HG03060 (cell line): ENCODE data around the gene MMP17.

Experiments
- ATAC-seq: cut with Tn5 transposase; IDR thresholded peaks from one replicate; pipeline ENCODE4 v1.9.1; 2021; ENCODE audit warnings: low read depth, moderate number of reproducible peaks; ENCODE audit not compliant: unreplicated experiment

The MMP17 gene

GRCh38 chr12:131827961-131828534 lies at the start of gene MMP17:
Gene MMP17, plus strand, starts transcription at chr12:131828393. Its CDS starts 102 bp downstream, at chr12:131828495.
- ATAC-seq = no peak

GRCh38 chr12:131779027-131779426 lies 49.2 kb upstream of the MMP17 start:
- no peak for ATAC-seq

GRCh38 chr12:131782061-131782460 lies 46.1 kb upstream of the MMP17 start:
- ATAC-seq = no peak

DNA sequence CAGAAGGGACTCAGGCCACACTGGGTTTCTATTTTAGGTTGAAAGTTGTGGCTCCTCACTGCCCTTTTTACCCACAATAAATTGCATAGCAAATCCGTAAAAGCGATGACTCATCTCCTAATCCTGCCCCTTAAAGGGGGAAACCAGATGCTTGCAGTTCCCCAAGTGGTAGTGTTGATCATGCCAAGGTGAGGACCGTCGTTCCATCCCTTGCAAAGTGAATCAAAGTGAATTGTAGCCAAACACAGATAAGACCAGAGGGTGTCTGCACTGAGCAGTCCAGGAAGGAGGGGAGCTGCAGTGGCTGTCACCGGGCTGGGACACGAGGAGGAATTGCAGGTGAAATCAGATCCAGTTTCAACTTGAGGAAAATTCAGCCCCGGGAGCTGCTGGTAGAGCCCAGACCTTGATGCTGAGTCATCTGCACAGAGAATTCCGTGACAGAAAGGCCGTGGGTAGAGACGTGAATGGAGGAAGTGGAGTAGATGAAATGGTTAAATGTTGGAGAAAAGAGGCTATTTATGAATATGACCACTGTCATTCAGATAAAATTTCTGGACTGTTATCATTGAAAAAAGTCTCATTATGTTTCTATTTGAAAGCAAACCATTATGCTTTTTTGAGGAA lies 44.2 kb upstream of the MMP17 start:
- no peak for ATAC-seq

DNA sequence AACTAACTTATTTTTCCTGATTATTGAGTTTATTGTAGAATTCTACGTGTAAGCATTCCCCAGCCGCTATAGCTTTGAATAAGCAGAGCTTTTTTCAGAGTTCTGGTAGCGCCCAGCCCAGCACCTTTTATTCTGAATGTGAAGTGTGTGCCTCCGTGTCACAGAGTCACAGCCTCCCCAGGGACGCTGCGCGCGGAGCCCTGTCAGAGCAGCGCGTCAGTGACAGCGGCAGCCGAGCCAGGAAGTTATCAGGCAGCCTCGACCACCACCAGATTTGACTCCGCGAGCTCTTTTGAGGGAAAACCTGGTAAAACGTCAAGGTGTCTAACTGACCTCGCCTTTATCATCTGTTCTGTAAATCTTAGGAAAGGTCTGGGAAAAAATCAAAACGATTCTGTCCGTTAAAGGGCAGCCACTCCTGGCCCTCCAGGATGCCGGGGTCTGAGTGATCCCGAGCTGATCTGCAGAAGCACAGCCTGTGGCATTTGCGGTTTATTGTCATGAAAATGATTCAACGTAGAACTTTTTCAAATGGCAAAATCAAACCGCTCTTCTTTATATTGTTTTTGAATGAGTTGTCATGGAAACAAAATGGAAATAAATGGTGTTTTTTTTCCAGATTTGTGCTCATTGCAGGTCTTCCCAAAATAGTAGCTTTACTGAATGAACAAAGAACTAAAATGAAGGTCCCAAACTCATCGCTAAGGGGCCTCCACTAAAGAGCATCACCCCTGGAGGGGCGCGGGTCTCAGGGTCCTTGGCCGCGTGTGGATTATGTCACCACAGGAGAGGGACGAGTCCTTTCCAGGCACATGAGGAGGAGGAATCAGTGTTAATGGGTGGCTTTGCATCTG lies 43.1 kb upstream of the MMP17 start:
- no peak for ATAC-seq

- no peak for ATAC-seq
These were observed 42.3 kb upstream of the MMP17 start for GRCh38 chr12:131785763-131786330.

DNA sequence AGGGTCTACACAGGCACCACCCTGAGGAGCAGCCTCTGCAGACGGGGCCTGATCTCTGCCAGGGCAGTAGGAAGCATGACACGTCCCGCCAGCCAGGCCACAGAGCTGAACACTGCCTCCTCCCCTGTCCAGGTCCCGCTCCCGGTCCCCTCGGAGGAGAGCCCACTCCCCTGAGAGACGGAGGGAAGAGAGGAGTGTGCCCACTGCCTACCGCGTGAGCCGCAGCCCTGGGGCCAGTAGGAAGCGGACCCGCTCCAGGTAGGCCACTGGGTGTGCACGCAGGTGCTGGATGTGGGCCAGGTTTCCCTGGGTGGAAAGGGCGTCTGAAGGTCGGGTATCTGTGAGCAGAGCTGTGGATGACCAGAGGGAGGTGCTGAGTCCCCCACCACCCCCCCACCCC lies 41.9 kb upstream of the MMP17 start:
- no peak for ATAC-seq

DNA sequence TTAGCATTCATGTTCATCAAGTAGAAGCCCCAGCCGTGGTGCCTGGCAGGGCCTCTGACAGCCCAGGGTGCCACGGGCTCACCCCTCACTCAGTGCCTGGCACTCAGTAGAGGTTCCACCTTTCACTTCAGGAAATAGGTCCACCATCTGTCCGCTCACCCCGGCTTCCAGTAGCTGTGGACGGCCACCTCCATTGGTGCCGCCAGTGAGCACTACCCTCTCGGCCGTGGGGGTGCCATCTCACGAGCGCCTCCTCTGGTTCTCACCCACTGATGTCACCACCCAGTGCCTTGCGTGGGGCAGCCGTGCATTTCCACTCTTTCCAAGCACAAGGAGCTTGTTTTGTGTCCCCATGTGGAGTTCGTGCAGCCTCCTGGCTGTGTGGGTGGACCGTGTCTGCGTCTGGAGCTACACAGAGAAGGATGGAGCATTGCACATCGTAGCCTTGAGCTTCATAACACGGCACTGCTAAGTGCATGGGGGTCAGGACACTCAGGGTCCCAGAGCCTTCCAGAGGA lies 41.0 kb upstream of the MMP17 start:
- ATAC-seq = no peak

DNA sequence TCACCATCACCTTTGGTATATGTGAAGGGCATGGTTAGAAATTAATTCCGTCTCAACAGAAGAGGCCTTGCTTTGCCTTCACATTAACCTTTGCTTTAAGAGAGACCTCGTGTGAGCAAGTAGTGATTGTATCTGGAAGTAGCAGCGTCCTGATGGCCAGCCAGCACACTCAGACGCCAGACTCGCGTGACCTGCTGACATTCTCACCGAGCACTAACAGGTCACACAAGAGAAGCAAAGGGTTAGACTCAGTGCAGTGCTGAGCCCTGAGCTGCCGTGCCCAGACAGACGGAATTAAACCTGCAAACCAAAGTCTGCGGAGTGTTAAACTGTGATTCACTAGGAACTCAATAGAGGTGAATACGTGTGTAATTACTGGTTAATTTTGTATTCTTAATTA lies 40.1 kb upstream of the MMP17 start:
- ATAC-seq = no peak

DNA sequence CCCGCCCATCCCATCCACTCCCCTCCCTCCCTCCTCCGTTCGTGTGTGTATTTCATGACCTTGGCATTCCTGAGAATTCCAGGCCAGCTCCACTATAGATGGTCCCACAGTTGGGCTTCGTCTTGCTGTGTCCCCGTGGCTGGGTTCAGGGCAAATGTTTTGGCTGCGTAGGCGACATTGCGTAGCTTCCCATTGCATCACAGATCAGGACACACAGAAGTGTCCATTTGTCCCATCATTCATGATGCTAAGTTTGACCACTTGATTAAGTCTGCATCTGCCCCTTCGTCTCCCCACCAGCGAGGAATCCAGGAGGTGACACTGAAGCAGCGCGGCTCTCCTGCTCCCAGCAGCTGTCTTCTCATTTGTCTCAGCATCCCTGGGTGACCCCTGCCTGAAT lies 38.6 kb upstream of the MMP17 start:
- ATAC-seq = no peak

DNA sequence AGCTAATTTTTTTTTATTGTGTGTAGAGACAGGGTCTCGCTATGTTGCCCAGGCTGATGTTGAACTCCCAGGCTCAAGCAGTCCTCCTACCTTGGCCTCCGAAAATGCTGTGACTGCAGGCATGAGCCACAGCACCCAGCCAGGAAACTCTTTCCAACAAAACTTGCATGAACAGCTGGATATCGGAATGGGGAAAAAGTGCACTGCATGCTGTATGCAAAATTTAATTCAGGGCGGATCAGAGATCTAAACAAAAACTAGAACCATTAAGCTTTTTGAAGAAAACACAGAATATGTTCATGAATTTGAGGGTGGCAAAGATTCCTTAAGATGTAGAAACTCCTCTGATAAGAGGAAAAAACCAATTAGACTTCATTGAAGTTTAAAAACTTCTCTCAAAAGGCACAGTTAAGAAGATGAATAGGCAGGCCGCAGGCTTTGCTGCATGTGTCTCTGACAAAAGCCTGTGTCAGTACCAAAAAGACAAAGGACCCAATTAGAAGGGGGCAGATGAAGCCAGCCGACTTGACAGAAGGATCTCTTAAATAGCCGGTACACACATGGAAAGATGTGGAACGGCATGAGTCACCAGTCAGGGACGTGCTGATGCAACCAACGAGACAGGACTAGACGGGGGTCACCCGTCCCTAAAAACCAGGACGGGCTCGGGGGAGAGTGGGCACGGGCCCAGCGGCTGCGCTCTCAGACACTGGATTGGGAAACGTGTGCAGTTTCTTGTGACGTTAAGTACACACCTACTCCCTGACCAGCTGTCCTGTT lies 34.8 kb upstream of the MMP17 start:
- no peak for ATAC-seq

GRCh38 chr12:131794061-131794460 lies 34.1 kb upstream of the MMP17 start:
- no peak for ATAC-seq

- no peak for ATAC-seq
These were observed 33.6 kb upstream of the MMP17 start for GRCh38 chr12:131794573-131794972.

DNA sequence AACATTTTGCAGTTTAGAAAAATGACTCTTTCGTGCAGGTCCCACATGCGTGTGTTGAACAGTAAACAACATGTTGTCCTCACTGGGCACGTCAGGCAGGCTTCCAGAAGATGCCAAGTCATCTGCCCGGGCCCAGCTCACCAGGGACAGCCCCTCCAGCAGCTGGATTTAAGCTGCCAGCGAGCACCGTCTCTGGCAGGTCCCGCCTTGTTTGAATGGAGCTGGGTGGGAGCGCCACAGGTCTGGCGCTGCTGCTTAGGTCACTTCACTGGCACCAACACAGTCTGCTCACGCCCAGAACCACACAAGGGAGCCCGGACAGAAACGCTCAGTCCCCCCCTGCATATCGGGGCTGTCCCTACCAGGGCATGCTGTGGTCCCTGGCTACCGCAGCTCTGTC lies 33.1 kb upstream of the MMP17 start:
- ATAC-seq = no peak

DNA sequence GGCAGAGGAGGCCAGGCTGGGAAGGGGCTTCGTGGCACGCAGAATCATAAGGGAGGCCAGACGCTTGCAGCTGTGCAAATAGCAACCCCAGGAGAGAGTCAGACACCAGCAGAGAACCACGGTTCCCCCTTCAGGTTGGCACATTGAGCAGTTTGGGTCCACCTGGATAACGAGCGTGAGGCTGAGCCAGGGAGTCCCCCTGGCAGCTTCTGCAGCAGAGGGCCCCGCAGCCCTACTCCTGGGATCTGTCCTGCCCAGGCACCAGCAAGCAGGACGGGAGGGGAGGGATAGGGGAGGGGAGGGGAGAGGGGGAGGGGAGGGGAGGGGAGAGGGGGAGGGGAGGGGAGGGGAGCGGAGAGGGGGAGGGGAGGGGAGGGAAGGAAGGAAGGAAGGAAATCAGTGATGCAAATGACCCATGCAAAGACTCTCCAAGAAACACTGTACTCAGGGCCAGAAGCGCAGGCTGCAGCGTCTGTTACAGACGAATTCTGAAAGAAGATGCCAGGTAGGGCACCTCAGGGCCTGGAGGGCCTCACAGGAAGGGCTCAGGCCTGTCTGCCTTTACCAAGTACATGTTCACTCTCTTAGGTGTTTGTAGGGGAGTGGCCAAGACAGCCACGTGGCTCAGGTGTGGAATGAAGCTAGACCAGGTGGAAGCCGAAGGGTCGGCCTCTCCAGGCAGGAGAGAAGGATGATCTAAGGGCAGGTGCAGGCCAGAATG lies 32.3 kb upstream of the MMP17 start:
- no peak for ATAC-seq

DNA sequence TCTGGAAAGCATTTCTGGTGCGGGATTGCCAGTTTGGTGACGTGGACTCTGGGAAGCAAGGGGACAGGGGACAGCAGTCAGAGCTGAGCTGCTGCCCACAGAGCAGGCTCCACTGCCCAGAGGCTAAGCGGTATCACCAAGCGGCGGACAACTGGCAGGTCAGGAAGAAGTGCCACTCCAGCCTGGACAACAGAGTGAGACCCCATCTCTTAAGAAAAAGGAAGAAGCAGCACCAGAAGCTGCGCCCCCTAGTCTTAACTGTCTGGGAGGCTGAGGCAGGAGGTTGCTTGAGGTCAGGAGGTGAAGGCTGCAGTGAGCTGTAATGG lies 31.8 kb upstream of the MMP17 start:
- ATAC-seq = no peak

GRCh38 chr12:131796754-131797587 lies 31.2 kb upstream of the MMP17 start:
- no peak for ATAC-seq

DNA sequence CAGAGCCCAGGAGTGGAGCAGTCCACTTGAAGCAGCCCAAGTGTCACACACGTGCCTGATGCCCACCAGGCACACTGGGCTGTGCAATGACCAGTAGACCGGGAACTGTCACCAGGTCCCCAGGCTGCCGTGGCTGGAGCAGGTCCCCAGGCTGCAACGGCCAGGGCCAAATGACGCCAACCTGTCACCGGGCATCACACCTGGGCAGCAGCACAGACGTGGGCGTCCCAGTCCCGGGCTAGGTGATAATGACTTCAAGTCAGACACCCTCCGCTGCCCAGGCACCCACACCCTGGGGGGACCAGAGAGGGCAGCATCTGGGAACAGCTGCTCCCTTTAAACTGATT lies 30.6 kb upstream of the MMP17 start:
- ATAC-seq = no peak

GRCh38 chr12:131799195-131799594 lies 29.0 kb upstream of the MMP17 start:
- no peak for ATAC-seq
